NT2/D1 (cell line): ENCODE measurements around the gene CHN2.

ENCODE experiments used
- SUZ12 ChIP-seq: IDR thresholded peaks from 2 replicates; pipeline ENCODE4 v1.6.1; 2011; ENCODE audit not compliant: insufficient read length, insufficient read depth; ENCODE audit errors: extremely low read depth
- YY1 ChIP-seq: IDR thresholded peaks from 2 replicates; pipeline ENCODE4 v1.6.1; 2011; ENCODE audit not compliant: insufficient read length, insufficient read depth
- ZNF274 ChIP-seq: IDR thresholded peaks from 2 replicates; pipeline ENCODE4 v1.6.1; 2011; ENCODE audit warnings: mild to moderate bottlenecking, low read depth, low read length

GRCh38 chr7:29335188-29336083, 140.9 kb downstream of the CHN2 start:
- no peak for TF ChIP-seq YY1
- TF ChIP-seq ZNF274, result no peak
- no peak for TF ChIP-seq SUZ12
